H9 (cell line): ENCODE data around the gene HOXC13. TPM values are rescaled to one million over a fixed set of nuclear protein-coding genes. Genes with fewer than 3 reads are reported as not detected.
A peak's percentile ranks its signal among the peaks of the same experiment; 100 is the strongest.

Experiments used
- DNase-seq: peaks from one replicate; pipeline ENCODE4 v3.0.0-alpha.2; 2017
- H2AFZ ChIP-seq: one replicate; pipeline ENCODE4 v1.6.1; 2013; ENCODE audit warnings: mild to moderate bottlenecking, low read length, control low read depth, moderate library complexity
- H2AK5ac ChIP-seq: 2 replicates; pipeline ENCODE4 v1.6.1; 2013; ENCODE audit warnings: low read length, control low read depth, mixed read lengths; ENCODE audit not compliant: insufficient read length
- H2BK120ac ChIP-seq: one replicate; pipeline ENCODE4 v1.6.1; 2013; ENCODE audit warnings: low read depth, mild to moderate bottlenecking, low read length, control low read depth, inconsistent platforms; ENCODE audit not compliant: poor library complexity, severe bottlenecking
- H2BK12ac ChIP-seq: 2 replicates; pipeline ENCODE4 v1.6.1; 2013; ENCODE audit warnings: low read length, control low read depth, mixed read lengths, low read depth; ENCODE audit not compliant: insufficient read length
- H2BK15ac ChIP-seq: 2 replicates; pipeline ENCODE4 v1.6.1; 2013; ENCODE audit warnings: low read depth, low read length, control low read depth
- H2BK20ac ChIP-seq: one replicate; pipeline ENCODE4 v1.6.1; 2013; ENCODE audit warnings: low read depth, mild to moderate bottlenecking, low read length, control low read depth, inconsistent platforms; ENCODE audit not compliant: poor library complexity, severe bottlenecking
- H2BK5ac ChIP-seq: 2 replicates; pipeline ENCODE4 v1.6.1; 2013; ENCODE audit warnings: low read length, control low read depth, mixed read lengths; ENCODE audit not compliant: insufficient read length
- H3K14ac ChIP-seq: 2 replicates; pipeline ENCODE4 v1.6.1; 2013; ENCODE audit warnings: low read length, control low read depth; ENCODE audit not compliant: insufficient read depth
- H3K18ac ChIP-seq: 2 replicates; pipeline ENCODE4 v1.6.1; 2013; ENCODE audit warnings: low read depth, mild to moderate bottlenecking, mixed read lengths, low read length, control low read depth; ENCODE audit not compliant: insufficient read length
- H3K23ac ChIP-seq: 2 replicates; pipeline ENCODE4 v1.6.1; 2013; ENCODE audit warnings: low read length, control low read depth, mixed read lengths, low read depth; ENCODE audit not compliant: insufficient read length
- H3K23me2 ChIP-seq: 2 replicates; pipeline ENCODE4 v1.6.1; 2013; ENCODE audit warnings: low read depth, mild to moderate bottlenecking, mixed read lengths, low read length, control low read depth; ENCODE audit not compliant: insufficient read length, poor library complexity, severe bottlenecking
- H3K27ac ChIP-seq: 2 replicates; pipeline ENCODE4 v1.5.1; 2013; ENCODE audit warnings: low read length, control low read depth, mixed read lengths, low read depth; ENCODE audit not compliant: insufficient read length
- H3K27me3 ChIP-seq: 2 replicates; pipeline ENCODE4 v1.6.1; 2013; ENCODE audit warnings: low read length, control low read depth, inconsistent platforms; ENCODE audit not compliant: insufficient read depth
- H3K4ac ChIP-seq: 2 replicates; pipeline ENCODE4 v1.6.1; 2013; ENCODE audit warnings: low read depth, mild to moderate bottlenecking, control low read depth, inconsistent platforms, low read length, moderate library complexity
- H3K4me1 ChIP-seq: 2 replicates; pipeline ENCODE4 v1.6.1; 2013; ENCODE audit warnings: low read length, control low read depth, inconsistent platforms; ENCODE audit not compliant: insufficient read depth
- H3K4me2 ChIP-seq: 2 replicates; pipeline ENCODE4 v1.6.1; 2013; ENCODE audit warnings: low read length, control low read depth, mixed read lengths; ENCODE audit not compliant: insufficient read length, insufficient read depth
- H3K56ac ChIP-seq: 2 replicates; pipeline ENCODE4 v1.6.1; 2013; ENCODE audit warnings: low read depth, mild to moderate bottlenecking, mixed read lengths, low read length, control low read depth; ENCODE audit not compliant: insufficient read length
- H3K79me1 ChIP-seq: 2 replicates; pipeline ENCODE4 v1.6.1; 2013; ENCODE audit warnings: low read depth, mild to moderate bottlenecking, moderate library complexity, low read length, control low read depth, inconsistent platforms; ENCODE audit not compliant: insufficient read depth, poor library complexity, severe bottlenecking
- H3K79me2 ChIP-seq: 2 replicates; pipeline ENCODE4 v1.6.1; 2013; ENCODE audit warnings: low read length, control low read depth, inconsistent platforms; ENCODE audit not compliant: insufficient read depth
- H3K9ac ChIP-seq: 2 replicates; pipeline ENCODE4 v1.6.1; 2013; ENCODE audit warnings: low read length, control low read depth, mixed read lengths; ENCODE audit not compliant: insufficient read length; ENCODE audit errors: extremely low read depth
- H3K9me3 ChIP-seq: one replicate; pipeline ENCODE4 v1.6.1; 2013; ENCODE audit warnings: low read depth, low read length, inconsistent platforms; ENCODE audit not compliant: control insufficient read depth
- H3T11ph ChIP-seq: one replicate; pipeline ENCODE4 v1.6.1; 2013; ENCODE audit warnings: mild to moderate bottlenecking, low read length, control low read depth, inconsistent platforms
- H4K20me1 ChIP-seq: one replicate; pipeline ENCODE4 v1.6.1; 2013; ENCODE audit not compliant: control insufficient read depth, insufficient read length, insufficient read depth
- H4K5ac ChIP-seq: 2 replicates; pipeline ENCODE4 v1.6.1; 2013; ENCODE audit warnings: low read depth, mild to moderate bottlenecking, mixed read lengths, low read length, control low read depth; ENCODE audit not compliant: insufficient read length
- H4K8ac ChIP-seq: replicated peaks from 2 replicates; pipeline ENCODE4 v1.6.1; 2013; ENCODE audit warnings: low read length, control low read depth, mixed read lengths, low read depth; ENCODE audit not compliant: insufficient read length
- H4K91ac ChIP-seq: 2 replicates; pipeline ENCODE4 v1.6.1; 2013; ENCODE audit warnings: low read depth, mild to moderate bottlenecking, moderate library complexity, mixed read lengths, low read length, control low read depth; ENCODE audit not compliant: insufficient read length
- H3K27ac Mint-ChIP-seq, 3 experiments: 2 replicates in 2 of 3; 3 replicates in 1 of 3; pipeline ENCODE4 v1.8.0; 2020 to 2021; ENCODE audit warnings: mixed read lengths in 3 of 3, mild to moderate bottlenecking in 1 of 3, moderate library complexity in 1 of 3
- H3K27me3 Mint-ChIP-seq: 2 replicates; pipeline ENCODE4 v1.8.0; 2021; ENCODE audit warnings: low read depth, mild to moderate bottlenecking, moderate library complexity, mixed read lengths
- H3K36me3 Mint-ChIP-seq, 3 experiments: 2 replicates in 2 of 3; 3 replicates in 1 of 3; pipeline ENCODE4 v1.8.0; 2020 to 2021; ENCODE audit warnings: low read depth in 3 of 3, mixed read lengths in 3 of 3; ENCODE audit not compliant: insufficient read depth in 1 of 3
- H3K4me1 Mint-ChIP-seq, 2 experiments: 2 replicates each; pipeline ENCODE4 v1.8.0; 2020; ENCODE audit warnings: mixed read lengths in 2 of 2
- H3K4me3 Mint-ChIP-seq, 2 experiments: 2 replicates in 1 of 2; 3 replicates in 1 of 2; pipeline ENCODE4 v1.8.0; 2020 to 2021; ENCODE audit warnings: mild to moderate bottlenecking in 2 of 2, mixed read lengths in 2 of 2, moderate library complexity in 1 of 2
- H3K9me3 Mint-ChIP-seq, 2 experiments: 2 replicates in 1 of 2; 3 replicates in 1 of 2; pipeline ENCODE4 v1.8.0; 2020; ENCODE audit warnings: mild to moderate bottlenecking in 2 of 2, mixed read lengths in 2 of 2, moderate library complexity in 1 of 2
- WGBS: extraction: QIAGEN DNeasy Blood & Tissue Kit; methylation state at CpG from one replicate; pipeline ENCODE4 v1.1.7; 2013; ENCODE audit warnings: missing lambda C conversion rate, low lambda C conversion rate, mixed read lengths; ENCODE audit not compliant: insufficient read length; ENCODE audit errors: extremely low coverage; 5-methylcytosine and 5-hydroxymethylcytosine counted together
- total RNA-seq: library from RNA; stranded (reverse); gene quantifications from 2 replicates; pipeline ENCODE4 v1.2.1, GENCODE V29; 2021
- TF ChIP-seq, protein P1 (sequence below): fragments of 200-600 bp; sonication (generic); conservative IDR thresholded peaks from 3 replicates; pipeline ENCODE4 v1.8.0; 2021; ENCODE audit warnings: antibody characterized with exemption, mild to moderate bottlenecking

Gene HOXC13
- total RNA-seq, 1 experiment from 2014 or later = not detected

- H3T11ph ChIP-seq = no peak overlapping the region
- no peaks in the 10 kb centered on the region for H3K79me2 ChIP-seq
- no peak overlapping the region; the same call in 1 of the 2 replicates for H3K14ac ChIP-seq
- Mint-ChIP-seq H3K27ac (no peak overlapping the region), H3K4me1 (peaks cover 4 to 6% of the 10 kb centered on the region in 2 experiments; a peak in 3 of 4 replicates), H3K4me3 (no peak overlapping the region), H3K9me3 (peaks cover 0 to 11% of the 10 kb centered on the region in 2 experiments; a peak in 2 of 5 replicates), H3K36me3 (no peaks in the 10 kb centered on the region; a peak in 1 of 7 replicates), H3K27me3 (peaks cover 100% of the 10 kb centered on the region)
- no peaks in the 10 kb centered on the region for H4K20me1 ChIP-seq
- H4K5ac ChIP-seq = no peak overlapping the region
- H3K23me2 ChIP-seq = no peaks in the 10 kb centered on the region
- no peaks in the 10 kb centered on the region for H3K9me3 ChIP-seq
- H3K23ac ChIP-seq = no peak overlapping the region
- no peak overlapping the region for H4K91ac ChIP-seq
- no peak overlapping the region for H2BK15ac ChIP-seq
- H2BK12ac ChIP-seq = no peak overlapping the region
- peak; percentile 79 for DNase-seq
- no peak overlapping the region for H2BK5ac ChIP-seq
- H3K27me3 ChIP-seq = peaks cover 95% of the 10 kb centered on the region
- H3K4ac ChIP-seq = no peak overlapping the region
- H4K8ac ChIP-seq = no peak overlapping the region
- H3K4me2 ChIP-seq = no peak overlapping the region
- no peak overlapping the region for H3K9ac ChIP-seq
- H2AFZ ChIP-seq = no peak overlapping the region
- no peaks in the 10 kb centered on the region for H3K4me1 ChIP-seq
- no peak overlapping the region for H2BK20ac ChIP-seq
- no peak overlapping the region for H3K56ac ChIP-seq
- no peaks in the 10 kb centered on the region for H3K79me1 ChIP-seq
- TF ChIP-seq, protein P1, sequence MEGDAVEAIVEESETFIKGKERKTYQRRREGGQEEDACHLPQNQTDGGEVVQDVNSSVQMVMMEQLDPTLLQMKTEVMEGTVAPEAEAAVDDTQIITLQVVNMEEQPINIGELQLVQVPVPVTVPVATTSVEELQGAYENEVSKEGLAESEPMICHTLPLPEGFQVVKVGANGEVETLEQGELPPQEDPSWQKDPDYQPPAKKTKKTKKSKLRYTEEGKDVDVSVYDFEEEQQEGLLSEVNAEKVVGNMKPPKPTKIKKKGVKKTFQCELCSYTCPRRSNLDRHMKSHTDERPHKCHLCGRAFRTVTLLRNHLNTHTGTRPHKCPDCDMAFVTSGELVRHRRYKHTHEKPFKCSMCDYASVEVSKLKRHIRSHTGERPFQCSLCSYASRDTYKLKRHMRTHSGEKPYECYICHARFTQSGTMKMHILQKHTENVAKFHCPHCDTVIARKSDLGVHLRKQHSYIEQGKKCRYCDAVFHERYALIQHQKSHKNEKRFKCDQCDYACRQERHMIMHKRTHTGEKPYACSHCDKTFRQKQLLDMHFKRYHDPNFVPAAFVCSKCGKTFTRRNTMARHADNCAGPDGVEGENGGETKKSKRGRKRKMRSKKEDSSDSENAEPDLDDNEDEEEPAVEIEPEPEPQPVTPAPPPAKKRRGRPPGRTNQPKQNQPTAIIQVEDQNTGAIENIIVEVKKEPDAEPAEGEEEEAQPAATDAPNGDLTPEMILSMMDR = peak; percentile 38; the same call in 2 of the 3 replicates
- H3K18ac ChIP-seq = no peak overlapping the region
- WGBS = no CpG with 5 or more reads among the region's 72 CpGs
- H2BK120ac ChIP-seq = no peak overlapping the region
- H2AK5ac ChIP-seq = no peak overlapping the region
- H3K27ac ChIP-seq = no peak overlapping the region
Measured at GRCh38 chr12:53961025-53961761, 22.6 kb downstream of the HOXC13 start.
